HEK293T (cell line): ENCODE measurements around the gene EGFLAM.

Experiments used
- CTCF ChIA-PET: fragments of 350-600 bp; formaldehyde crosslinking; extraction: SDS; loops from one replicate; lab custom pipeline; 2021; ENCODE audit warnings: antibody characterized with exemption, inconsistent platforms; lab: Yijun Ruan, JAX
- POLR2A ChIA-PET: fragments of 350-600 bp; formaldehyde crosslinking; extraction: SDS; loops from one replicate; lab custom pipeline; 2020; ENCODE audit warnings: antibody characterized with exemption, inconsistent platforms; lab: Yijun Ruan, JAX
- DNase-seq: peaks from one replicate; pipeline ENCODE4 v3.0.0; 2012; ENCODE audit warnings: mixed read lengths; ENCODE audit errors: extremely low spot score
- ARNT ChIP-seq: fragments of 450-650 bp; IDR thresholded peaks from 2 replicates; pipeline ENCODE4 v1.6.1; 2017; ENCODE audit warnings: mild to moderate bottlenecking
- BHLHE40 ChIP-seq: fragments of 450-650 bp; IDR thresholded peaks from 2 replicates; pipeline ENCODE4 v1.6.1; 2016; ENCODE audit warnings: mild to moderate bottlenecking, moderate library complexity, borderline replicate concordance
- CTBP1 ChIP-seq: fragments of 450-650 bp; IDR thresholded peaks from 2 replicates; pipeline ENCODE4 v1.6.1; 2016; ENCODE audit warnings: borderline replicate concordance
- ELF4 ChIP-seq: fragments of 450-650 bp; IDR thresholded peaks from 2 replicates; pipeline ENCODE4 v1.6.1; 2017; ENCODE audit warnings: antibody characterized with exemption
- FOXA1 ChIP-seq: fragments of 450-650 bp; IDR thresholded peaks from 2 replicates; pipeline ENCODE4 v1.6.1; 2016; ENCODE audit warnings: mild to moderate bottlenecking
- FOXK2 ChIP-seq: fragments of 450-650 bp; IDR thresholded peaks from 2 replicates; pipeline ENCODE4 v1.6.1; 2016; ENCODE audit warnings: mild to moderate bottlenecking
- FOXM1 ChIP-seq: fragments of 450-650 bp; IDR thresholded peaks from 2 replicates; pipeline ENCODE4 v1.6.1; 2017; ENCODE audit warnings: mild to moderate bottlenecking, borderline replicate concordance
- HDGF ChIP-seq: fragments of 450-650 bp; IDR thresholded peaks from 2 replicates; pipeline ENCODE4 v1.6.1; 2017; ENCODE audit warnings: antibody characterized with exemption, borderline replicate concordance
- L3MBTL2 ChIP-seq: fragments of 450-650 bp; conservative IDR thresholded peaks from 2 replicates; pipeline ENCODE4 v1.6.1; 2016; ENCODE audit warnings: mild to moderate bottlenecking
- LEF1 ChIP-seq: fragments of 450-650 bp; IDR thresholded peaks from 2 replicates; pipeline ENCODE4 v1.6.1; 2017; ENCODE audit warnings: mild to moderate bottlenecking, borderline replicate concordance
- NFRKB ChIP-seq: fragments of 450-650 bp; IDR thresholded peaks from 2 replicates; pipeline ENCODE4 v1.6.1; 2016; ENCODE audit warnings: mild to moderate bottlenecking, moderate library complexity
- PKNOX1 ChIP-seq: fragments of 450-650 bp; IDR thresholded peaks from 2 replicates; pipeline ENCODE4 v1.6.1; 2016
- SP1 ChIP-seq: fragments of 450-650 bp; IDR thresholded peaks from 2 replicates; pipeline ENCODE4 v1.6.1; 2017
- SUZ12 ChIP-seq: fragments of 450-650 bp; IDR thresholded peaks from 2 replicates; pipeline ENCODE4 v1.6.1; 2016; ENCODE audit warnings: mild to moderate bottlenecking
- TARDBP ChIP-seq: fragments of 450-650 bp; IDR thresholded peaks from 2 replicates; pipeline ENCODE4 v1.6.1; 2016
- ZNF384 ChIP-seq: fragments of 450-650 bp; IDR thresholded peaks from 2 replicates; pipeline ENCODE4 v1.6.1; 2016

EGFLAM gene

GRCh38 chr5:38453921-38454320 lies 195.6 kb downstream of the EGFLAM start:
- ChIA-PET CTCF (interaction anchor here (1.0 kb wide), 1 partner anchor 70 kb away, joined by 3 read pairs; no protein-coding TSS in a partner anchor), POLR2A (no interaction called here)
- DNase-seq, result no peak
- no peak for TF ChIP-seq ELF4
- TF ChIP-seq L3MBTL2, result no peak
- no peak for TF ChIP-seq TARDBP

- CTCF ChIA-PET, result no interaction called here
- no peak for TF ChIP-seq SUZ12
- TF ChIP-seq BHLHE40, result no peak
- TF ChIP-seq L3MBTL2, result no peak
- DNase-seq, result no peak
- POLR2A ChIA-PET, result no interaction called here
Measured at GRCh38 chr5:38455796-38456330, 197.5 kb downstream of the EGFLAM start.

GRCh38 chr5:38456657-38457399 lies 198.5 kb downstream of the EGFLAM start:
- ChIA-PET POLR2A (no interaction called here), CTCF (interaction anchor here (0.6 kb wide), 1 partner anchor 468 kb away, joined by 4 read pairs; no protein-coding TSS in a partner anchor)
- no peak for TF ChIP-seq ARNT
- TF ChIP-seq LEF1, result no peak
- TF ChIP-seq NFRKB, result no peak
- no peak for DNase-seq

- POLR2A ChIA-PET, result no interaction called here
- CTCF ChIA-PET, result no interaction called here
- no peak for DNase-seq
- TF ChIP-seq FOXK2 (no peak), TARDBP (no peak), NFRKB (no peak), CTBP1 (no peak), BHLHE40 (no peak), ZNF384 (no peak), SP1 (no peak), LEF1 (no peak), ELF4 (no peak), HDGF (no peak), FOXM1 (no peak), PKNOX1 (no peak), ARNT (no peak), L3MBTL2 (no peak), FOXA1 (no peak)
Measured at GRCh38 chr5:38458174-38458573, 199.8 kb downstream of the EGFLAM start.

- TF ChIP-seq SUZ12, result no peak
- POLR2A ChIA-PET, result no interaction called here
- no peak for DNase-seq
- CTCF ChIA-PET, result interaction anchor here (0.6 to 1.6 kb wide), 3 partner anchors 15 to 906 kb away, joined by 3 to 7 read pairs (median 4); no protein-coding TSS in a partner anchor
Measured at GRCh38 chr5:38462976-38463633, 204.7 kb downstream of the EGFLAM start.

- DNase-seq, result no peak
- CTCF ChIA-PET, result interaction anchor here (0.6 to 1.6 kb wide), 4 partner anchors 14 to 22 kb away, joined by 3 to 7 read pairs (median 4); no protein-coding TSS in a partner anchor
- TF ChIP-seq FOXK2, result no peak
- no peak for TF ChIP-seq PKNOX1
- no peak for TF ChIP-seq ZNF384
- TF ChIP-seq NFRKB, result no peak
- no peak for TF ChIP-seq ELF4
- TF ChIP-seq FOXM1, result no peak
- TF ChIP-seq BHLHE40, result no peak
- POLR2A ChIA-PET, result no interaction called here
Measured at GRCh38 chr5:38463634-38464521, 205.5 kb downstream of the EGFLAM start.

GRCh38 chr5:38465061-38465460 lies 206.7 kb downstream of the EGFLAM start:
- no peak for DNase-seq
- TF ChIP-seq ZNF384, result no peak
- no peak for TF ChIP-seq ELF4
- TF ChIP-seq ARNT, result no peak
- no peak for TF ChIP-seq L3MBTL2
- no peak for TF ChIP-seq FOXK2
- ChIA-PET CTCF (interaction anchor here (1.2 kb wide), 1 partner anchor 23 kb away, joined by 6 read pairs; no protein-coding TSS in a partner anchor), POLR2A (no interaction called here)
